Colonic mucosa (tissue), 4 donors: ENCODE data around the gene ERH. TPM values are rescaled to one million over a fixed set of nuclear protein-coding genes. Genes with fewer than 3 reads are reported as not detected.
"Not testable (repeated sequence)": the region's sequence is repeated elsewhere in the genome, so short reads cannot be mapped to it uniquely, and the experiment has no call there.

Experiments used
- DNase-seq: peaks from one replicate; pipeline ENCODE4 v3.0.0-alpha.2; 2020
- H3K27ac ChIP-seq: fragments of 200-600 bp; one replicate; pipeline ENCODE4 v1.8.0; 2021
- H3K27me3 ChIP-seq: fragments of 200-600 bp; one replicate; pipeline ENCODE4 v1.8.0; 2021
- H3K36me3 ChIP-seq: fragments of 200-600 bp; one replicate; pipeline ENCODE4 v1.8.0; 2021
- H3K4me1 ChIP-seq: fragments of 200-600 bp; one replicate; pipeline ENCODE4 v1.8.0; 2021; ENCODE audit warnings: mild to moderate bottlenecking
- H3K4me3 ChIP-seq: fragments of 200-600 bp; one replicate; pipeline ENCODE4 v1.8.0; 2021
- H3K9ac ChIP-seq, 2 donors: one replicate each; pipeline ENCODE4 v1.7.0; 2013; ENCODE audit warnings: control low read depth in 2 of 2, low read depth in 2 of 2, low read length in 2 of 2
- H3K9me3 ChIP-seq: fragments of 200-600 bp; one replicate; pipeline ENCODE4 v1.8.0; 2021
- CTCF ChIP-seq: fragments of 200-600 bp; IDR thresholded peaks from one replicate; pipeline ENCODE4 v1.8.0; 2022; ENCODE audit warnings: antibody characterized with exemption, mild to moderate bottlenecking
- intact Hi-C: fragments of 100-400 bp; cut with DNase I; formaldehyde crosslinking; loops from one replicate; pipeline ENCODE4 v1.14.1; 2022
- total RNA-seq, 2 donors: library from RNA; stranded (reverse); fragmentation: NEBNext Ultra II Directional in 1 of 2; extraction: Animal tissue kit (Norgen Biotek cat#: 25700) in 1 of 2; gene quantifications; one replicate each; pipeline ENCODE4 v1.2.1, GENCODE V29; 2021
- donor health status: healthy.
- donor health status: DM: no; HTN: no; CAD: no.
- donor health status: DM: no; HTN: no; CAD: no.

The ERH gene
- total RNA-seq, 2 donors from 2014 or later: 118 to 192 TPM

DNA sequence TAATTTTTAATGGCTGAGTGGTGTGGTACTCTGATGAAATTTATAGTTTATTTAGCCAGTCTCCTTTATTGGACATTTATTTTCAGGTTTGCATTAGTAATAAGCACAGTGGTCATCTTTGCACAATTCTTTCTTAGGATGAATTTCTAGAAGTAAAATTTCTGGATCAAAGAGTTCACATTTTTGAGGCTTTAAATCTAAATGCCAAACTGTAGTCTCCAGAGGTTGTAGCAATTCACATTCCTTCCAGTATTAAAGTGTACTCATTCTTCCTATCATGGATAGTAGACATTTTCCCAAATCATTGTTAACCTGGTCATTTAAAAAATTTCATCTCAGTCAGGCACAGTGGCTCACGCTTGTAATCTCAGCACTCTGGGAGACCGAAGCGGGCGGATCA is 25.2 kb upstream of the ERH start:
- H3K36me3 ChIP-seq: no peaks in the 10 kb centered on the region
- intact Hi-C loops: no loop called here
- H3K9ac ChIP-seq: no peak overlapping the region
- TF ChIP-seq CTCF: no peak
- no peak overlapping the region for H3K4me3 ChIP-seq
- H3K9me3 ChIP-seq: no peaks in the 10 kb centered on the region
- H3K4me1 ChIP-seq: no peaks in the 10 kb centered on the region
- H3K27ac ChIP-seq: no peak overlapping the region
- DNase-seq: no peak
- H3K27me3 ChIP-seq: no peaks in the 10 kb centered on the region

- H3K4me1 ChIP-seq, DNase-seq, H3K36me3 ChIP-seq, H3K4me3 ChIP-seq, H3K9ac ChIP-seq, intact Hi-C loops, H3K9me3 ChIP-seq, H3K27me3 ChIP-seq, H3K27ac ChIP-seq: not testable (repeated sequence)
Observed at GRCh38 chr14:69416087-69416486, 18.0 kb upstream of the ERH start.

GRCh38 chr14:69413483-69413882 is 15.4 kb upstream of the ERH start:
- no peak for TF ChIP-seq CTCF
- intact Hi-C loops: no loop called here
- no peaks in the 10 kb centered on the region for H3K9me3 ChIP-seq

GRCh38 chr14:69408331-69408960 is 10.3 kb upstream of the ERH start:
- Histone ChIP-seq H3K9me3 (no peaks in the 10 kb centered on the region), H3K4me1 (no peaks in the 10 kb centered on the region), H3K27me3 (no peaks in the 10 kb centered on the region), H3K27ac (no peak overlapping the region), H3K4me3 (no peak overlapping the region), H3K9ac (no peak overlapping the region), H3K36me3 (no peaks in the 10 kb centered on the region)
- intact Hi-C loops: no loop called here
- no peak for DNase-seq
- TF ChIP-seq CTCF: no peak

More at GRCh38 chr14:69413483-69413882, 15.4 kb upstream of the ERH start:
- Histone ChIP-seq H3K4me3 (no peak overlapping the region), H3K36me3 (no peaks in the 10 kb centered on the region), H3K27ac (no peak overlapping the region), H3K9ac (no peak overlapping the region), H3K27me3 (no peaks in the 10 kb centered on the region), H3K4me1 (no peaks in the 10 kb centered on the region)
- no peak for DNase-seq

DNA sequence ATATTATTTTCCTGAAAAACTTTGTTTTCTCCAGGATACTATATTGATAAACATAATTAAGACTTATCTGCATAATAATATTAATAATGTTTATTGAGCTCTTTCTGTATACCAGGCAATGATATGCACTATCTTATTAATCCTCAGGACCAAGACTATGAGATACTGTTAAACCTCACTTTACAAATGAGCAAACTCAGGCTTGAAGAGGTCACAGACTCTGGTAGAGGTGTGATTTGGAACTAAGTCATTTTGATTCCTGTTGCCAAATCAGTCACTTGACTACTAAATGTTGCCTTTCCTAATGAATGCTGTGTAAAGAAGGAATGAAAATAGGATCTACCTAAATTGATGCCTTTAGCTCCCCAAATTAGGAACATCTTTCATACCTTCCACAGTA is 7.7 kb upstream of the ERH start:
- Histone ChIP-seq H3K27me3 (no peaks in the 10 kb centered on the region), H3K9me3 (no peaks in the 10 kb centered on the region), H3K9ac (no peak overlapping the region), H3K36me3 (no peaks in the 10 kb centered on the region), H3K4me1 (peaks cover 11% of the 10 kb centered on the region), H3K27ac (no peak overlapping the region), H3K4me3 (no peak overlapping the region)
- intact Hi-C loops: no loop called here
- no peak for TF ChIP-seq CTCF
- no peak for DNase-seq

GRCh38 chr14:69404883-69405282 is 6.8 kb upstream of the ERH start:
- H3K36me3 ChIP-seq: no peaks in the 10 kb centered on the region
- DNase-seq: no peak
- intact Hi-C loops: no loop called here
- H3K9ac ChIP-seq: no peak overlapping the region
- no peaks in the 10 kb centered on the region for H3K9me3 ChIP-seq
- no peak for TF ChIP-seq CTCF
- H3K4me3 ChIP-seq: no peak overlapping the region
- peaks cover 19% of the 10 kb centered on the region for H3K4me1 ChIP-seq
- H3K27me3 ChIP-seq: no peaks in the 10 kb centered on the region
- no peak overlapping the region for H3K27ac ChIP-seq
